ENCODE measurements around the gene TCFL5.

TCFL5 gene

DNA sequence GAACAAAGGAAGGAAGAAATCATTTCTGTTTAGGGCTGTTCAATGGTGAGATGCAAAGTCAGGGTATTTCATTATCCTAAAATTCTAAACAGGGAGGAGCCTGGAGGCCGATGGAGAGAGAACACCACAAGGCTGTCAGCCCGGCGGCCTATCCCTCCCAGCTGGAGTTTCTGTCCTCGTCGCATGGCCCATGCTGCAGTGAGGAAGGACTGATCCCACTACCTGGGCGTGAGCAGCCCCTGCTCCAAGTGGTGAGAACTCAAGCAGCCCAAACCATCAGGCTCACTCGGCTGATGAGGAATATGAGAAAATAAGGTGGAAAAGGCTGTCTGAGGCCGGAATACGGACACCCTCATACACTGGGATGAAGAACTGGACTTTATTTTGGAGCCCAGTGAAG, 33.9 kb upstream of the TCFL5 start:
- no peak for DNase-seq (ENCODE audit: low read depth, low spot score)

DNA sequence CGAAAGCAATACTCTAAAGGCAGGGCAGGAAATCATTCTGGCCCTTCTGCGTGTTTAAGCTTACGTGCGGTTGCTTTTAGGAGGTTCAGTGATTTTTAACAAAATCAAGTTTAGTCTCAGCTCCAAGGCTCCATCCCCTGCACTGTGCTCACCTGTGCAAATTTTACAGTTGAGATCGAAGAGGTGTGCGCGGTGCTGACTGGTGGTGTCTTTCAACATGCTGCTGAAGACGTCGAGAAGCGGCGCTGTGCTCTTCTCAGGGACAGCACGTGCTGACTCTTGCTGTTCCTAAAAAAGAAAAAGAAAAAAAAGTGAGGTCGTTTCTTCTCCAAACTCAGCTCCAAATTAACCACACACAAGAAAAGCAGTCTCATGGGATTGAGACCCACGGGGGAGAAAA, 32.6 kb upstream of the TCFL5 start:
- DNase-seq (ENCODE audit: low read depth, low spot score) = no peak

DNA sequence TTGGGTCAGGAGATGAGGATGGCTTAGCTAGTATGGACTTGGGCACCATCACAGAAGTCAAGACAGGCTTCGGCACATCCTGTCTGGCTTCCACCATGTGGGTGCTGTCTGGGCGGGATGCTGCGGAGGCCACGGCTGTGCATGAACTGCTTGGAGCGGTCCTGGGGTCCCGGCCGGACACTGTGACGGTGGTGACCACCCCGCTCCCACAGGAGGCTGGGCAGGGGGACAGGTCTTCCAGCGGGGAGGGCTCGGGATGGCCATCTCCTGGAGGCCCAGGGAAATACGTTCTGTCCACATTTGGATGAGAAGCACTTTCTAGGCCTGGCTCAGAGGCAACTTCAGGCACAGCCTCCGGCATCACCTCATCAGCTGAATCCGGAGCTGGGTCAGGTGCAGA, 32.1 kb upstream of the TCFL5 start:
- DNase-seq (ENCODE audit: low read depth, low spot score) = no peak

- no peak for DNase-seq (ENCODE audit: low read depth, low spot score)
Measured at GRCh38 chr20:62892348-62893304, 31.0 kb upstream of the TCFL5 start.

DNA sequence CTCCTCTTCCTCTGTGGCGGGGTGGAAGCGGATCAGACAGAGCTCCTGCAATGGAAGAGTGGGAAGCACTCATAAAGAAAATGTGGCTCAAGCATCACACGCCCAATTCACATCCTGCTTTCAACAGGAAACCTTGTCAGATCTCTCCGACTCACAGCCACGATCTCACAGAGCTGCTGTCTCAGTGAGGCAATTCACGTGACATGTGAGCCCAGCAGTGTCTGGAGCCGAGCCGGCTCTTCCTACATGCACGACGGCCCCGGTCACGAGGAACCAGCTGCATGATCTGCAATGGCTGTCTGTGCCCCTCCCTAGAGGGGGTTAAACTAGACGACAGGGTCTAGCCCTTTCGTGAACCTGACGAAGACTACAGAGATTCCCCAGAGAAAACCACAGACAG, 29.5 kb upstream of the TCFL5 start:
- no peak for DNase-seq (ENCODE audit: low read depth, low spot score)

DNA sequence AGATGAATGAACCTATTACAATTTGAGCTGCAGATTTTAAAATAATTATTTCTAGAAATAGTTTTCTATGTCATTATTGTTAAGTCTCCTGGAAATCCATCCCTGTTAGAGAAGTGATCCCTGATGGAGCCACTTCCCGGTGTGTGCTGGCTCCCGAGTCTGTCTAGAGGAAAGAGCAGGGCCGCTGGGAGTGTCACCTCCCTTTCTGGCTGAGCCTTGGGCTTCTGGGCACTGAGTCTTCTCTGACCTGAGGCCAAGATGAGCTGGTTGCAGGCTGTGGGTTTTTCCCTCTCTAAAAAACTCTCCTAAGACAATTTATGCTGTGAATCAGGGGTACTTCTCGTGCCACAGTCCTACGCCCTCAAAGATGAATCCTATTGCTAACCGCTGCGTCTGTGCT, 28.8 kb upstream of the TCFL5 start:
- no peak for DNase-seq (ENCODE audit: low read depth, low spot score)

DNA sequence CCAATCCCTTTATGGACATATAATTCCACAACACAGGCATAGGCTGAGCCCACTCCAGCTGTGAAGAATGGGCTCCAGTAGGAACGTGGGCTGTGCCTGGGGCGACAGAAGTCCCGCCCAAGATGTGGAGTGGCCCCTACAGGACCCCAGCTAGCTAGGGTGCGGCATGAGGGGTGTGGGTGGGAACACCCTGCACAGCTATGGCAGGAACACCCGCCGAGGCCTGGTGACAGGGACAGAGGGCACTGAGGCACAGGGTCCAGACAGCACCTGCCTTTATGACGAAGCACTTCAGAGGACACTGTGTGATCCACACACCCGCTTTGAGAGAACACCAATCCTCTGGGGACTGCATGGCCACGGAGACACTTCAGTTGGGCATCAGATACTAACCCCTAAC, 28.2 kb upstream of the TCFL5 start:
- DNase-seq (ENCODE audit: low read depth, low spot score) = no peak

DNA sequence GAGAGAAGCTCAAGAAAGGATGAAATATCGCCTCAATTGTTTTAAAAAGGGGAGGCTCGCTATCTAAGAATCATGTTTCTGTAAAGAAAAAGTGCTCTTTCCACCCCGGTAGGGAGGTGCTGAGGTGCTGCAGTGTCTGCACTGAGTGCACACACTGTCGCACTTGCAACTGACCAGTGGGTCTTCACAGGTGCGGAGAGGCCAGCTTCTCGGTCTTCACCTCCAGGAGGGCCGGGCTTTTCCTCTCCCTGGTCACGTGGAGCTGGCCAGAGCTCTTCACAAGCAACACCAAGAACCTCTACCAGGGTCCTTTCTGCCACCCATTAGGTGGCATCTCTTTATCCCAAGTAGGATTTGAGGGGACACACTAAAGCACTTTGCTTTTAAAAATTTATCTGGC, 27.8 kb upstream of the TCFL5 start:
- no peak for DNase-seq (ENCODE audit: low read depth, low spot score)

DNA sequence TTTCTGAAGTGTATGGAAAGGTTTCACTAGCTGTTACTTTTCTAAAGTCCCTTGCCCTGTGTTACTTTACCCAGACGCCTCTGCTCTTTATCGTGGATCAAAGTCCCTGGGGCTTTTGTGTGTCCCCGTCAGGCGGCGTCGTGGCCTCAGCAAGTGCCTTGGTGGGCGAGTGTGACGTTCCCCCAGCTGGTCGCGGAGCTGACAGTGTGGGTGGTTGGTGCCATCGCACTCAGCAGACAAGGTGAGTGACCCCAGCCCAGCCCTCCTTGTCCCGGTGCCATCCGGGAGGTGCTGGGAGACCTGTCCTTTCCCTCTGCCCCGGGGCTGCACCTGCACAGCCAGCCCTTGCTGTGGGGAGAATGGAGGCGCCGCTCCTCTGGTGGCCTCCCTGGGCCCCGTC, 27.3 kb upstream of the TCFL5 start:
- DNase-seq (ENCODE audit: low read depth, low spot score) = no peak

DNA sequence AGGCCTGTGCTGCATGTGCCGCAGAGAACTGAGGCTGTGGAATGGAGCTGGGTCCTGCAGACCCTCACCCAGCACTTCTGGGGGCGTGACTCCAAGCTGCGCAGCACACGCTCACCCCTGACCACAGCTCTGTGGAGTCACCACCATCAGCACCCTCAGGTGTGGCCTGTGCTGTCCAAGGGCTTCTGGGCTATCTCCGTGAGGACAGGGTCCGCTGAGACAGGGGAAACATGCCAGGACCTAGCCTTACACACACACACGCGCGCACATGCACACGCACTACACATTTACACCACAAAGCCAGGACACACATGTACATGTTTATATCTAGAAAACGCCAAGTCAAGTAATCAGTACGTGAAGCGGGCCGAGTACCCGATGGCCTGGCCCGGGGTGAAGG, 26.8 kb upstream of the TCFL5 start:
- DNase-seq (ENCODE audit: low read depth, low spot score) = peak; percentile 41

- no peak for DNase-seq (ENCODE audit: low read depth, low spot score)
Measured at GRCh38 chr20:62887860-62888239, 26.2 kb upstream of the TCFL5 start.

- DNase-seq (ENCODE audit: low read depth, low spot score) = peak; percentile 93
Measured at GRCh38 chr20:62887152-62887859, 25.7 kb upstream of the TCFL5 start.

GRCh38 chr20:62886709-62887058, 25.1 kb upstream of the TCFL5 start:
- DNase-seq (ENCODE audit: low read depth, low spot score) = no peak

DNA sequence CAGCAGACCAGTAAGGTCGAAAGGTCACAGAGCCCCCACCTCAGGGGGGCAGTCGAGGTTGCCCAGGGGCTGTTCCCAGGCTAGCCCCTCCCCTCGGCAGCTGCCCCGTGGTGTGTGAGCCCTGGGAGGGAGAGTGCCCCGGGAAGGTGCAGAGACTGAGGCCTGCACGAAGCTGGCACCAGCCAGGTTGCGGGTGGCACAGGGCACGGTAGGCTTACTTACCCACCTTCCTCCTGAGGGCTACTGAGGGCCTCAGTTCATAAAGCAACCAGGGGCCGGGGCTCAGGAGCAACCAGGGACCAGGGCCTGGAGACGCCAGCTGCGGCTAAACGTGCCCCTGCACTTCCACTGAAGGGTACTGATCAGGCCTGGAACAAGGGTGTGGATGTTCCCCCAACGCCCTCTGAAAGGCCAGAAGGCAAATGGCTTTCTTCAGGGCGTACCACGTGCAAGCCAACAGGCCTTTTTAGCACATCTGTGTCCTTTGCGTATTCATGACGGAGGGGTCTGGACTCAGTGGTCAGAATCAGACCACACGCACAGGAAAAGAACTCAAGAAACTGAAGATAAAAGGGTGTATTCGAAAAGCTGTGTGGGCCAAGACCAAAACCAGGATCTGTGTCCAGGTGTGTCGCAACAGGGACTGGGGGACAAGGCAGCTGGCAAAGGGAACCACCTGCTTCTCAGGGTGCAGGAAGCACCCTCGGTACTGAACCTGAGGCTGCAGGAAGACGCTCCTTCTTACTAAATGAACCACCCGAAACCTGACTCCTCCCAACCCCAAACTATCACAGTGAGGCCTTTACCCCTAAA, 24.5 kb upstream of the TCFL5 start:
- DNase-seq (ENCODE audit: low read depth, low spot score) = no peak

DNA sequence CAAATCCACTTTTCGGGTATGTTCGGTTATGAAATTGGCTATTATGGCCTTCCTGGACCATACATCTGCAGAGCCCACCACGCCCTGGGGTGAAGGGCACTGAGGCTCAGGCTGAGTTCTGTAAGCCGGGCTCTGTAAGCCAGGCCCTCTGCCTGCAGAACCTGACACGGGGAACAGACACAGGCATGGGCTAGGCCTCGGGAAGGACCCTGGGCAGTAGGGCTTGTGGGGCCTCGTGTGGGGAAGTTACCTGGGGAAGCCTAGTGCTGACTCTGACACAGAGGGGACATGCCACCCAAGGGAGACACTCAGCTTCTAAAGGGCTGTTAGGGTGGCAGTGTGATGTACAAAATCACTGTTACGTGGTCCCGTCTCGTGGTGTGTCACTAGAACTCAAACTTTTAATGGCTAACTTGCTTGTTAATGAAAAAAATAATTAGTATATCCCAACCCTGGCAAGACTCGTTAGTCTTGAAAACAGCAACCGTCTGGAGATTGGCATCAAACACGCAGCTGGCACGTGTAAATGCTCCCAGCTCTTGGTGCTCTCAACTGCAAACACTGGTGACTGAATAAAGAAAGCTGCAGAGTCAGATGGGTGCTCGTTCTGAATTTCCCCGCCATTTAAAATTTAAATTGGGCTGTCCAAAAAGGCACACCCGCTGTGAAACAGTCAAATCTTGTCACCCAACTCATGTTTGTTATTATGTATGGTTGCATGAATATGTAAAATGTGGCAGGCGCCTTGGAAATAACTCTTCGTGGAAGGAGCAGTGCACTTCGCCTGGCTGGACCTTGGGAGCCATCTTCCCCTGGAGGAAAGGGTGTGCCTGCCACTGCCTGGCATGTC, 23.6 kb upstream of the TCFL5 start:
- no peak for DNase-seq (ENCODE audit: low read depth, low spot score)

GRCh38 chr20:62884556-62884955, 22.9 kb upstream of the TCFL5 start:
- DNase-seq (ENCODE audit: low read depth, low spot score) = no peak

DNA sequence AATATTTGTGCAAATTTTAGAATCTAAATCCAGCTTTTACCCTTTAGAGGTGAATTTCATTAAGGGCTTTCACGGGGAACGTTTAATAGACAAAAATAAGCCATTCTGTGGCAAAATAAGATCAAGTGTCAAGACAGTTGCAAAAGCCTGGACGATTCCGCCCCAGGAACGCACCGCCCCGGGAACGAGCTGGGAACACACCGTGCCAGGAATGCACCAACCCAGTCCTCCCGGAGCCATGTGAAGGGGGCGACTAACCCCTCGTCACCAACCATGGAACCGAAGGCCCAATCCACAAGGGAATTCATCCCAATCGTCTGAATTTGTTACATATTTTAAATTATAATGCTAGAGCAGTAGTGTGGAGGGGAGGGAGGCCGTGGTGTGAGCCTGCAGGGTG, 20.8 kb upstream of the TCFL5 start:
- no peak for DNase-seq (ENCODE audit: low read depth, low spot score)

GRCh38 chr20:62881662-62882395, 20.2 kb upstream of the TCFL5 start:
- DNase-seq (ENCODE audit: low read depth, low spot score) = no peak

DNA sequence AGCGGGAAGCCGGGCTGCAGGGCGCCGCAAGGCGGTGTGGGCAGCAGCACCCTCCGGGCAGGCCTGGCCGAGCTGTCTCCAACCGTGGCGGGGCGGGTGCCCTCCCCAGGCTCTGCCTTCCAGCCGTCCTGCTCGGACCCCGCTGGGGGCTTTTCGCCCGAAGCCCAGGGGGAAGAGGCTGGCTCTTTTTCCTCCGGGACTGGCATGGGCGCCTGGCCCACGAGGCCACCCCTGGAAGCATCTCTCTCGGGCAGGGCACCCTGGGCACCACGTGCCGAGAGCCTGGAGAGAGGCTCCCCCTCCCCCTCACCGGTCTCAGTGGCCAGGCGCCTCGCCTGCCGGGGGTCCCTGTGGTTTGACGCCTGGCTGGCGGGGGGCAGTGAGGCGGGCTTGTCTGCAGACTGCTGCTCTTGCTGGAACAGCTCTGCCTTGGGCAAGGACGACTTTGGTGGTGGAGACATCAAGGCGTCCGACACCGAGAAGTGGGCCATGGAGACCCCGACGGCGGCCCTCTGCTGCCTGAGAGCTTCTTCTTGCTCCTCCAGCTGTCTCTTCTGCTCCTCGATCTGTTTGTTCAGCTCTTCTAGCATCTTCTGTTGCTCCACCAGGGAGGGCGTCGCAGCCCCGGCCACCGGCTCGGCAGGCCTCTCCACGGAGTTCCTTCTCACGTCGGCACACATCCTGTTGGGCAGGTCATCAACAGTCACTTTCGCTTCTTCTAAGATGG, 19.5 kb upstream of the TCFL5 start:
- no peak for DNase-seq (ENCODE audit: low read depth, low spot score)

Data from brain pericyte (primary cell).